ENCODE measurements around the gene EML3. TPM values are rescaled to one million over a fixed set of nuclear protein-coding genes. Genes with fewer than 3 reads are reported as not detected.
"Not testable (repeated sequence)": the region's sequence is repeated elsewhere in the genome, so short reads cannot be mapped to it uniquely, and the experiment has no call there.

The EML3 gene
- total RNA-seq, 1 donor from 2014 or later = 11.2 TPM

DNA sequence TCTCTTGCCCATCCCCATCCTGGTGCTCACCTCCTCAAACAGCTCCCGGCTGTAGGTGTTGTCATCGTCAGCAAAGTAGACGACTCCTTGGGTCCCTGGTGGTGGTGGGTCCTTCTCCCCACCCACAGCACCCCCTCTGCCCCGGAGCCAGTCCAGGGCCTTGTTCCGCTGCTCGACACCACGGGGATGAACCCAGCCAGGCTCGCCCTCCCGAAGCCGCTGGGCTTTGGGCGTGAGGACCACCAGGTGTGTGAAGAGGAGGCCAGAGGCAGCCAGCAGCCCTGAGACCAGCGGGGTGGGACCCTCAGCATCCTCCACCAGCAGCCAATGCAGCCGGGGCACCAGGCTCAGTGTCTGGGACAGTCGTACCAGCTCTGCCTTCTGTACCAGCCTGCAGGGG is 4.4 kb upstream of the EML3 start:
- DNase-seq = not testable (repeated sequence)

DNA sequence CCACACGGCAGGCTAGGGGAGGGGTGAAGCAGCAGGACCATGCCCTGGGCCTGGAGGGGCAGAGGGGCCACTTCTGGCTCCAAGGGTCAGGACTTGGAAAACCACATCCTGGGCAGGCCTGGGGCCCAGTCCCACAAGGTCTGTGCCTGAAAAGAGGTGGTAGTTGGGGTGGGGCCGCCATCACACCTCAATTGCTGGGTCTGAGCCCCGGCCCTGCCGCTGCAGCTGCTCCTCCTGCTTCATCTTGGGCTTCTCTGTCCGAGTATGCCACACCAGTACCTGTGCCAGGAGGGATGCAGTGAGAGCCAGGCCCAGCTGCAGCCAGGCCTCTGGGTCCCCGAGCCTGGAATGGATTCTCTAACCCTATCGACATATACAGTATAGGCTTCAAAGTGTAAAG is 2.9 kb upstream of the EML3 start:
- no peak for DNase-seq

DNA sequence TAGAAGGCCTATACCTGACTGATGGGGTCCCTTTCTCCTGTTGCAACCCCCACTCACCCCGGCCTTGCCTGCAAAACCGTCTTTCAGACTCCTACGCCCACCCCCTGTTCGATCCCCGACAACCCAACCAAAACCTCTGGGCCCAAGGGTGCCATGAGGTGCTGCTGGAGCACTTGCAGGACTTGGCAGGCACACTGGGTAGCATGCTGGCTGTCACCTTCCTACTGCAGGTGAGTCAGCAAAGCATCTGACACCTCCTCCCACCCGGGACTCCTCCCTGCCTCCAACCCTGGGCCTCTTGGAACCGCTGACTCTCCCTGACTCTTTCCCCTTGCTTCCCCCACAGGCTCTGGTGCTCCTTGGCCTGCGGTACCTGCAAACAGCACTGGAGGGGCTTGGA is 1.7 kb upstream of the EML3 start:
- no peak for DNase-seq

DNA sequence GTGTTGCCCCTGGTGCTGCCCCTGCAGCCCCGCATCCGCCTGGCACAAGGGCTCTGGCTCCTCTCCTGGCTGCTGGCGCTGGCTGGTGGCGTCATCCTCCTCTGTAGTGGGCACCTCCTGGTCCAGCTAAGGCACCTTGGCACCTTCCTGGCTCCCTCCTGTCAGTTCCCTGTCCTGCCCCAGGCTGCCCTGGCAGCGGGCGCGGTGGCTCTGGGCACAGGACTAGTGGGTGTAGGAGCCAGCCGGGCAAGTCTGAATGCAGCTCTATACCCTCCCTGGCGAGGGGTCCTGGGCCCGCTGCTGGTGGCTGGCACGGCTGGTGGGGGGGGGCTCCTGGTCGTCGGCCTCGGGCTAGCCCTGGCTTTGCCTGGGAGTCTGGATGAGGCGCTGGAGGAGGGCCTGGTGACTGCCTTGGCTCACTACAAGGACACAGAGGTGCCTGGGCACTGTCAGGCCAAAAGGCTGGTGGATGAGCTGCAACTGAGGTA is 760 bp upstream of the EML3 start:
- DNase-seq = no peak

DNA sequence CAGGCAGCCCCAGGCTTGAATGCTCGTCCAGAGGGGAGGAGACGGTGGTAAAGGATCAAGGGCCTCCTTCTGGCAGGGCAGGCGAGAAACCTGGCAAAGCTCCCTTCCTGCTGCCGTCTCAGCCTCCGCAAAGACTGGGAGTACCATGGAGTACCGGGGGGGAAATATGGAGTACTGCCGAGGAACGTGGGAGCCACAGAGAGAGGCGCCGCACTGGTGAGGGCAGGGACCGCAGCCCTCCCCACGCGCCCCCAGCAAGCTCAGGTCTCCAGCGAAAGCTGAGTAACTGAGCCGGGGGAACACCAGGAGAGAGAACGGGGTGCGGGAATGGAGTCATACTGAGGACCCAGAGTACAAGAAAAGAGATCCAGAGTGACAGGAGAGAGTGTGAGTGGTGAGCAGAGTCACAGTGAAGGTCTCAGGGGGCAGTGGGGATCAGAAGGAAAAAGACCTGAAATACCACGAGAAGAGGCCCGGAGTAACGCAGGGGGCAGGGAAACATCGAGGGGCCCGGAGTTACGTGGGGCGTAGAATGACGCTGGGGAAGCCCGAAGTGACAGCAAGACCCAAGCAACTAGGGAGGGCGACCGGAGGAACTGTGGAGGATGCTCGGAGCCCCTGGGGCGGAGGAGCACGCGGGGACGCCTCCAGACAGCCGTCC is 740 bp downstream of the EML3 start:
- peak; percentile 68 for DNase-seq

DNA sequence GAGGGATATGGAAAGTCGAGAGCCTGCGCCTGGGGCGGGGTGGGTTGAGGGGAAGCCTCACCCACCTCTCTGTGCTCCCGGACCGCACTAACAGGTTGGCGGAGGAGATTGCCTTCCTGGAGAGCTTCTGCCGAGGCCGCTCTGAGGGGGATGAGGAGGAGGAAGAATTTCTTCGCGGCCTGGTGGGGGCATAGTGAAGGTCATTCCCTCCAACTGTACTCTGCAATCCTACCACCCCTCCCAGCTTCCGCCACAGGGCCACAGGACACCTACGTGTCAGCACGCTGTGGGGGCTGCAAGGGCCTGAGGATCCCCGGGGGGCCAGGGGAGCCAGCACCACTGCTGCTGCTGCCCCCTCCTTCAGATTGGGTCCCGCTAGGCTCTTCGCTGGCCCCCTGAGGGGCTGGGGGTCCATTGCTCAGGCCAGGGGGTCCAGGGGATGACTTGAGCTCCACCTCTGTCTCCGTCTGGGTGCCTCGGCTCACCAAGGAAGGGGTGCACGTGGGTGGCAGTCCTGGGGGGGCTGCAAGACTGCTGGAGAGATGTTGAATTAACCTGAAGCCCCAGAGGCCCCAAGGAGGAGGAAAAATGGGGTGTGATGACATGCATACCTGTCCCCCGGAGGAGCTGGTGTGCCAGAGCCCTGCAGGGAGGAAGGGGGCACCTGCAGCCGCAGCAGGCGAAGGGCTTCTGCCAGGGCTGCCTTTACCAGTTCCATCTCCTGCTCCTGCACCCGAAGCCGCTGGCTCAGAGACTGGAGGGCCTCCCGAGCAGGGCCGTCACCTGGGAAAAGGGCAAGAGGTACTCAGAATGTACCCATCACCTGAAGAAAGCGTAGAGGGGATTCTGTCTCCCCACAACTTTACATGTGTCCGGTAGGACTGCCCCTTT is 1.5 kb downstream of the EML3 start:
- no peak for DNase-seq

DNA sequence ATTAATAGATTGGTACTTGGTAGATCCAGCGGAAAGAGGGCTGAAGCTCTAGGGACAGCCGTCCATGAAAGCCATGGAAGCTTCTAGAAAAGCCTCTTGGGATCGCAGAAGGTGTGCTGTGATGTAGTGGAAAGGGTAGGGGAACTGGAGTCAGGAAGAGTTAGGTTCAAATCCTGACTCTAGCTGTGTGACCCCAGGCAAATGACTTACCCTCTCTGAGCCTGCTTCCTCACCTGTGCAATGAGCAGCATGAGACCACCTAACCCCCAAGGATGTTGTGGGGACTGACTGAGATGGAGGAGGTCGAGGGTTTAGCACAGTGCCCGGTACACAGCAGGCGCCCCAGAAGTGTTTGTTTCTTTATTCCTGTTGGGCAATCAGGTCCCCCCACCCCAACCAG is 2.2 kb downstream of the EML3 start:
- DNase-seq = no peak

DNA sequence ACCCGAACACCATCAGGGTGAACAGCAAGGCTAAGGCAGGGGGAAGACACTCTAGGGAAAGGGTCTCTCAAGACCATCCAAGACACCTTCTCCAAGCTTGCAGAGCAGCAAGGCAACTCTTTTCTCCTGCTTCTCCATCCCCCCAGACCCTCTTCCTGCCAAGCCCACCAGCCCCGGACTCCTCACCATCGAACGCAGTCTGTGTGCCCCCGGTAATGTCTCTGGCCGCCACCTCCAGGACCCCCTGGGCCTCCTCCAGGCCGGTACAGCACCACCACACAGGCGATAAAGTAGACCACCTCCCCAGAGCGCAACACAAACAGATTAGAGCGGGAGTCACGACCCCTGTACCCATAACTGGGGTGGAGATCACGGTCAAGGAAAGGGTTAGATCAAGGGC is 3.8 kb downstream of the EML3 start:
- DNase-seq = no peak

DNA sequence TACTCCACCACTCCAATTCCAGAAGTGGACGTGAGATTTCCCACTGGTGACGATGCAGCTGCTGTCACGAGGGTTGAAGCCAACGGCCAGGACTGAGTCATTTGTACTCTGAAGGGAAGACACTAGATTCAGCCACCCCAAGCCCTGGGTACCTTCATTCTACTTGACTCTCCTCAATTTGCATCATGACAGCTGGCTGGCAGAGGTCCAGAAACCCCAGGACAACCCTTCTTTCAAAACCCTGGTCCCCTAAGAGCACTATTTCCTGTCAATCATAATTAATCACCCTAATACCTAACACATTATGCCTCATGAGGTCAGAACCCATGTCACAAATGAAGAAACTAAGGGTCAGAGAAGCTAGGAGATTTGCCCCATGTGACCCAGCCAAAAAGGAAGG is 4.9 kb downstream of the EML3 start:
- no peak for DNase-seq

DNA sequence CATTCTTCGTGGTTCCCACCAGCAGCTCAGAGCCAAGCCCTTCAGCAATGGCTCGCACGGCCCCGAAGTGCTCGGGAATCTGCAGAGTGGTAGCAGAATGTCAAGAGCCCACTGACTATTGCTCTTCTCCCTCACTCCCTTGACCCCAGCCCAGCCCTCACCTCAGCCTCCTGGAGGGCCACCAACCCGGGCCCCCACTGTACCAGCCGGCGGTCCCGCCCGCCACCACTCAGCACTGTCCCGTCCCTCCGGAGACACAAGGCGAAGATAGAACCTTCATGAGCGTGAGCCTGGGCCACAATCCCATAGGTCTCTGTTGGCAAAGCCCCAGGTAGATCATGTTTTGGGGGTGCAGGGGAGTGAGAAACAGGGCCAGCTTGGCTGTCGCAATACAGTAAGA is 6.7 kb downstream of the EML3 start:
- DNase-seq = no peak

DNA sequence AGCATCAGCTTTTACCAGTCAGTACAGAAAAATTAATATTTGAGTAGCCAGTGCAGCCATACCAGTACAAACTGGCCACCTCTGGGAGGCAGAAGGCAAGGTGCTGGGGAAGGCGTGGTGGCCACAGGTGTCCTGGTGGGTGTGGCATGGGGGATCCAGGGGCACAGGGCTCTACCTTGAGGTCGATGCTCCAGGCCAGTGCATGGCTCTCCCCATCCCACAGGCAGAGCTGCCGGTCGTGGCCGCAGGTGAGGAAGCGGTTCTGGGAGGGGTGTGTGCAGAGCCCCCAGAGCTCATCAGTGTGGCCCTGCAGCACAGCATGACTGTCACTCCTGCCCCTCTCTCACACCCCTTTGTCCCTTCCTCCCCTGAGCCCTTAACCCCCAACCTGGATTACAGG is 7.1 kb downstream of the EML3 start:
- DNase-seq = no peak

DNA sequence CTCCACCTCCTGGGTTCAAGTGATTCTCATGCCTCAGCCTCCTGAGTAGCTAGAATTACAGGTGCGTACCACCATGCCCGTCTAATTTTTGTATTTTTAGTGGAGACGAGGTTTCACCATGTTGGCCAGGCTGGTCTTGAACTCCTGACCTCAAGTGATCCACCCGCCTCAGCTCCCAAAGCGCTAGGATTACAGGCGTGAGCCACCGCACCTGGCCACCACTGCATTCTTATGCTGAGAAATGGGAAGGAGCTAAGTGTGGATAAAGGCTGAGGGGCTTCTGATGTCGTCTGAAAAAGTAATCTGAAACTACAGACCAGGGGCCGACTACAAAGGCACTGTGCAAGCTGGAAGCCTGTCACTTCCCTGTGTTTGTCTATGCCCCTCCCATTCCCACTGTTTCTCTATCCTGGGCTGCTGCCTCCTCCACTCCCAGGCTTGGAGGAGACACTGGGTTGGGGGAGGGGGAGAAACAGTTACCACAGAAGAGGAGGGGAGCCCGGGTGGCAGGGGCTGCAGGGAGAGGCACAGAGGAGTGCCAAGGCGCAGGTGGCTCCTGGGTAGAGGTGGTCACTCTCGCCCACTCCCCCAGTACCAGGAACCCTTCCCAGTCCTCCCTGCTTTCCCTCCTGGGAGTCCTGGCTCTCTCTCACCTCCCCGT is 8.0 kb downstream of the EML3 start:
- DNase-seq = no peak

DNA sequence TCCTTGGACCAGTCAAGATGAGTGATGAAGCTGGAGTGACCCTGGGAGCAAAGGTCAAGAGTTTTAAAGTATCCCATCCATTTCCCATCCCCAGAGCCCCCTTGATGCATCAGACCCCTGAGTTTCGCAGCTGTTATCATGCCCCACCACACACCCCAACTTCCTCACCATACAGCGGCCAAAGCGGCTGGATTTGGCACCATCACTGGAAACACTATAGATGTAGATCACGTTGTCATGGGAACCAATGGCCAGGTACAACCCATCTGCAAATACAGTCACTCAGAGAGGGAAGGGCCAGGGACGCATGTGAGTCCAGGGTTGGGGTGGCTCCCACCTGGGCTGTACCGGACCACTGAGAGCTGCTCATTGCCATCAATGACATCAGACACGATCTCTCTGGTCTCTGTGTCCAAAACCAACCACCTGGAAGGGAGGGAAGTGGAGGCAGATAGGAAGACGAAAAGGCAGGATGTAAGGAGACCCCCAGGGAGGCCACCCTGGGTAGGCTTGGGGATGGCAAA is 8.7 kb downstream of the EML3 start:
- DNase-seq = no peak

DNA sequence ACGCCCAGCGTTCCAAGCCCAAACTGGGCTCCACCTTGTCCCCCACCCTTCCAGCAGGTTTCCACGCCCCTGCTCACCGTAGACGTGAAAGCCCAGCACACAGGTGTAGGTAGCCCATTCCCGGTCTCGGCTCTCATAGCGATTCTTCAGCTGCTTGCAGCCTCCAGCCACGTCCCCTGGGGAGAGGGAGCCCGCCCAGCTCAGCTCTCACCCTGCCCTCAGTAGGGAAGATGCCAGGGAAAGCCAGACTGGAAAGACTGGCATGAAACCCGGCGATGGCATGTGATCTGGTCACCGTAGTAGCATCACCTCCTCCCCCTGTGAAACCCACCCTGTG is 9.5 kb downstream of the EML3 start:
- DNase-seq = no peak

DNA sequence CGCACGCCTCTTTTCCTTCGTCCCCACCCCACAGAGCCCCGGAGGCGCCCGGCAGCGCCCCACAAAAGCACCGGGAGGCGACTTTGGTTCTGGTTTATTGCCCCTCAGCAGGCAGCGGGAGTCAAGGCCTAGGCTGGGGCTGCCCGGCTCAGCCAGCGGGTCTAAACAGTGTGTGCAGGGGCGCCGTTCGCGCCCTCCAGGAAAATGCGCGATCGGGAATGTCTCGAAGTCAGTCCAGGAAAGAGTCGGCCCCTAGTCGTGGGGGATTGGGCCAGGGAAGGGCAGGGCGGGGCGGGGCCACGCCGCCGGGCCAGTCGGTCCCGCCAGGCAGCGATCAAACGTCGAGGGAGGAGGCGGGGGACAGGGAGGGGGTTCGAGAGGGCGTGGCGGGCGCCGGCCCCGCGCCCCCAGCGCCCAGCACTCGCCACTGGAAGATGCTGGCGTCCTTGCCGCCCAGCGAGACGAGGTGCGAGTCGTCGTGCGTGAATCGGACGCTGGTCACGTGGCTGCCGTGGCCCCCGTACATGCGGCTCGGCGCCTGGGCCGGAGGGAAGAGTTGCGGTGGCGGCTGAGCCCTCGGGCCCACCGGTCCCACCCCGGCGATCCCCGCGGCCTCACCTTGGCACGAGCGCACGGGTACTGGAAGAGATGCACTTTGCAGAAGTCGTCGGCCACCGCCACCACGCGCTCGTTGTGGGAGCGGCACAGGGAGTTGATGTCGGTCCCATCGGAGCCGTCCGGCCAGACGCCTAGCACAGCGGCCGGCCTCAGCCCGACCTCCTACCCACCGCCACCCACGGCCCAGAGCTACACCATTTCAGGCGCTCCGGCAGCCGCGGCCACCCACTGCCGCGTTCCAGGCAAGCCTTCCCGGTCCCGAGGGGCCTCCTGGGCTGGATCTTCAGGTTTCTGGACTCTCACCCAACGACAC is 10.2 kb downstream of the EML3 start:
- peak; percentile 81 for DNase-seq

DNA sequence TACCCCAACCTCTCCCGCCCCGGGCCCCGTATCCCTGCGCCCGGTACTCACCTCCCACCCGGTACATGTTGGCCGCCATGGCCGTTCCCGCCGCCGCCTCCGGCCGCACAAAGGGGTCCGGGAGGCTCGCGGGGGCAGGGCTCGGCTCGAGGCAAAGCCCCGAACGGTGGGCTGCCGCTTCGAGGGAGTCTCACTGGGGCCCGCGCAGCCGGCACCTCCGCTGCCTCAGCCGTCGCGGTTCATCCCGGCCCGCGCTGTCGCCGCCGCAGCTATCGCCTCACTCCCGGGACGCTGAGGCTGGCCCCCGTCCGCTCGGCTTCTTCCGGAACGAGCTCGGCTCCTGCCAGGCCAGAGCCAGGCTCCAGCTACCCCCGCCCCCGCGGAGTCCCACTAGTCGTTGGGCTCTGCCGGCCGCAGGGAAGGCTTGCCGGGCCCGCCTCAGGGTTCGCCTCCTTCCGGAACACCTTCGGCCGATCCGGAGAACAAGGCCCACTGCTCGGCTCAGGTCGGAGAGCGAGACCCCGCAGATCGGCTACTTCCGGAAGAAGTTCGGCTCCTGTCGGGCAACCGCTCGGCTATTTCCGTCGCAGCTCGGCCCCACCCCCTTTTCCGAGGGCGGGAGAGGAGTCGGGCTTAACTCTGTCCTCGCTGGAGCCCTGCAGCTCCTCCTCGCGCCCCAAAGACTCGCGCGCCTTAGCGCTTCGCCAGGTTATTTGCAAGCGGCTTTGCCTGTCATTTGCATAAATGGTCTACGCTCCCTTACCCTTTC is 11.0 kb downstream of the EML3 start, which contains the start of gene MTA2:
Gene MTA2 (minus strand): TSS at position 494 of the 769 bp plus-strand sequence. CDS start 415 bp downstream, at position 79.
- DNase-seq = peak; percentile 99

DNA sequence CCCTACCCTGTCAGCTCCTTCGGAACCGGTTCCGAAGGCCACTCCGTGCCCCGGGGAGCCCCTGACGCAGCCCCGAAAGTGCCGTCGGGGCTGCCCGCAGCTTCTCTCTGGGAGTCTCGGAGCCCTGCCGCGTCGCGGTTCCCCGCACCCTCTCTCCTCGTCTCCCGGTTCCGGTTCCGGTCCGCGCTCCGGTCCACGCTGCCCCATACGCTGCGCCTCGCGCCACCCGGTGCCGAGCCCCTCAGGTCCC is 11.5 kb downstream of the EML3 start:
- DNase-seq = no peak

DNA sequence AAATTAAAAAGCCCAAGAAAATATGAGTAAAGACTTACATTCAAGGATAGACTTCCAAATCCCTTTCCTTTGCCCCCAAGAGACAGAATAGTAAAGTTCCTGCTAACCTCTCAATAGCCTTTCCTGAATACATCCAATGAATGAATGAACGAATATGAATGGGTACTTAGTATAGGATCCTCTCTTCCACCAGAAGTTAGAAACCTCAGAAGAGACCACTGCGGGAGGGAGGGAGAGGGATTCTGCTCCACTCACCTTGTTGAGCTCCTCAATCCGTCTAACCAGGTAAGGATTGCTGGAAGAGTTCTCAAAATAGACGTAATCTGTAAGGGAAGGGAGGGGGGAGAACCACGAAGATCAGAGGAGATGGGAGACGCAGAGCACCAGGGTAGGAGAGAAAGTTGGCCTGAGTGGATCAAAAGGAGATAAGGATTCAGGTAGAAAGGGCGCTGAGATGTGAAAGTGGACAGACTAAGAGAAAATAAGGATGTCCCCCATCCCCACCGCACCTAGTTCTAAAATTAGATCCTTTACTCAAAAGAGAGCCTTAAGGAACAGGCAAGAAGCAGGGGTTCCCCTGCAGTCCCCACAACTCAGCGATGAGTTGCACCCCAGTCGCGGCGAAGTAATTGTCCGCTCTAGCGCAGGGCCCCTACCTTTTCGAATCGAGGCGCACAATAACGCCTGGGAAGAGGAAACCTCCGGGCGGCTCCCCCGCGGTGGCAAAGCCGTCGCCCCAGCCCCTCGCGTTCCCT is 12.0 kb downstream of the EML3 start:
- DNase-seq = no peak

DNA sequence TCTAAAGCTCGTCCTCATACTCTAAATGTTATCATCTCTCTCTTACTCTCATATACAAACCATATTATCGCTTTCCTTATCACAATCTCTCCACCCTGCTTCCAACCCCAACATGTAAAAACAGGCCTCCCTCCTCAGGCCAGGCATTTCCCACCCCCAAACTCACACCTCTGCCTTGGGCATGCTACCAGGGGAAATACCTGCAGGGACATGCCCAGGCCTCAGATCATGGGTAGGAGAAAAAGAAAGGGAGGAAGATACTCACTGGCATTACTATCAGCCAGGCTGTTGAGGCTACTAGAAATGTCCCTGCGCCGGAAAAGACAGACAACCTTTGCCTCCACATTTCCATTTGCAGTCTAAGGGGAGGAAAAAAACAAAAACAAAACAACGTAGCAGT is 12.7 kb downstream of the EML3 start:
- DNase-seq = no peak

DNA sequence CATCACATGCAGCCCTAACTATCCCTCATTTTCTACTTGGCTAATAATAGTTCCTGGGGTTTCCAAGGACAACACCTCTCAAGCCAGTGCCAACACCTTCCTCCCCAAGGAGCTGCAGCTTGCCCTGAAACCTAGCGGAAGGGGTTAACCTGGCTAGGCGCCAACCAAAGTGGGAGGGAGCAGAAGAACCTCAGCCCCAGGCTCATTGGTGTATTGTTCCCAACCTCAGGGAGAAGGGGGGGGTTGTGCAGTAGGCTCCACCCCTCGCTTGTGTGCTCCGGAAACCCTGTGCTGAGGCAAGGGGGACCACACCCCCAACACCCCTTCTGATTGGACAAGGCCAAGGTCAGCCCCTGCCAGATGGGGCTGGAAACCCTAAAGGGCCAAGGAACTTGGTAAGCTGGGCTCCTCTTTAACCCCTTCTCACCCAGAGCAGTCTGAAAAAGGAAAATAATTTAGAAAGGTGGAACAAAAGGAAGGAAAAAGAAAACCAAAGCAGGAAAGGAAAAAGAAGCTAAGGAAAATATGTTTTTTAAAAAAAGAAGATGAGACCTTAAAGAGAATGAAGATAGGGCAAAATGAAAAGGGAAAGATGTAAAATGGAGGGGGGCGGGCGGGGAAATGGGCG is 13.4 kb downstream of the EML3 start:
- peak; percentile 98 for DNase-seq

Data from tongue (tissue), 2 donors.